AG09319 (cell line): ENCODE data around the gene HBG1.
"Not testable (repeated sequence)": the region's sequence is repeated elsewhere in the genome, so short reads cannot be mapped to it uniquely, and the experiment has no call there.

Experiments used
- DNase-seq: peaks from one replicate; pipeline ENCODE4 v3.0.0-alpha.2; 2010; ENCODE audit warnings: low read depth; ENCODE audit errors: extremely low read depth
- CTCF ChIP-seq: IDR thresholded peaks from 2 replicates; pipeline ENCODE4 v1.5.1; 2011; ENCODE audit warnings: low read depth, mild to moderate bottlenecking, inconsistent platforms, low read length, moderate library complexity

Gene HBG1

GRCh38 chr11:5249807-5250396 lies at the start of gene HBG1:
HBG1 (minus strand) TSS chr11:5249857; CDS start chr11:5249804, 53 bp downstream.
- DNase-seq: not testable (repeated sequence)

- DNase-seq: no peak
- TF ChIP-seq CTCF: no peak
These were observed 48.8 kb upstream of the HBG1 start for GRCh38 chr11:5298451-5298850.

- TF ChIP-seq CTCF: no peak
- DNase-seq: no peak
These were observed 48.2 kb upstream of the HBG1 start for GRCh38 chr11:5297721-5298323.

GRCh38 chr11:5294342-5294995 lies 44.8 kb upstream of the HBG1 start:
- not testable (repeated sequence) for DNase-seq

- TF ChIP-seq CTCF: no peak
- DNase-seq: no peak
These were observed 43.4 kb upstream of the HBG1 start for GRCh38 chr11:5293028-5293427.

GRCh38 chr11:5291207-5291838 lies 41.7 kb upstream of the HBG1 start:
- peak; percentile 59 for TF ChIP-seq CTCF
- no peak for DNase-seq

GRCh38 chr11:5290106-5290505 lies 40.4 kb upstream of the HBG1 start:
- TF ChIP-seq CTCF: no peak
- no peak for DNase-seq

GRCh38 chr11:5289696-5290095 lies 40.0 kb upstream of the HBG1 start:
- DNase-seq: no peak
- no peak for TF ChIP-seq CTCF
